NCI-H2107 (cell line): Measurements from ENCODE around the gene STC2.
"Not testable (repeated sequence)": the region's sequence is repeated elsewhere in the genome, so short reads cannot be mapped to it uniquely, and the experiment has no call there.

ENCODE experiments used
- DNase-seq: peaks from one replicate; lab custom pipeline; 2025; lab: John Stamatoyannopoulos, UW

STC2 gene, protein sequence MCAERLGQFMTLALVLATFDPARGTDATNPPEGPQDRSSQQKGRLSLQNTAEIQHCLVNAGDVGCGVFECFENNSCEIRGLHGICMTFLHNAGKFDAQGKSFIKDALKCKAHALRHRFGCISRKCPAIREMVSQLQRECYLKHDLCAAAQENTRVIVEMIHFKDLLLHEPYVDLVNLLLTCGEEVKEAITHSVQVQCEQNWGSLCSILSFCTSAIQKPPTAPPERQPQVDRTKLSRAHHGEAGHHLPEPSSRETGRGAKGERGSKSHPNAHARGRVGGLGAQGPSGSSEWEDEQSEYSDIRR

DNA sequence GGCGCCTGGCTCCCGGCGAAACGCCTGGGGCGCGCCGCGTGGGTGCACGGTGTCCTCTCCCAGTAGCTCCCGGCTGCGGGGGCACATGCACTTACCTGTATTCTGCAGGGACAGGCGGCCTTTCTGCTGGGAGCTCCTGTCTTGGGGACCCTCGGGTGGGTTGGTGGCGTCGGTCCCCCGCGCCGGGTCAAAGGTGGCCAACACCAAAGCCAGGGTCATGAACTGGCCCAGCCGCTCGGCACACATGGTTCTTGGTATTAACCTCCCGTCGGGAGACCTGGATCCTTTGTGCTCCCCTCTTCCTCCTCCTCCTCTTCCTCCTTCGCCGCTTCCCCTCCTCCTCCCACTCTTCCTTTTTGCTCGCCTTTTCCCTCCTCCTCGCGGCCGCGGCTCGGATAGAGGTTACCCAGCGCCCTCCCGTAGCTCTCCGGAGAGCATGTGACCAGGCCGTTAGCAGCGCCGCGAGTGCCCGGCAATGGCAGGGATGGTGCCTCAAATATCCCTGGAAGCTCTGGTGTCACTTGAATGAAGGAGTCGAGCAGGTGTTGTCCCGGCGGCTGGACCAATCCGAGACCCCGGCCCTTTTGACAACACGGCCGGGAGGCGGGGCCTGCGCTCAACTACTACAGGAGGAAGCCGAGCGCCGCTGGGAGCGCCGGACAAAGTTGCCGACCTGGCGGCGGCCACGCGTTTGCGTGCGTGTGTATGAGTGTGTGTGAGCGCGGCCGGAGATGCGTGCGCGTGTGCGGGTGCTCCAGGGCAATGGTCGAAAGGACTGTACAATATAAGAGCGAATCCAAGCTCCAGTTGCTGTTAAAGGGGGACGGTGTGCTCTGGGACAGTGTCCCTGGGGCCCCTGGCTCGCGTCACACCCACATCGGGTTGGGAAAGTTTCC lies at the start of gene STC2:
TSS of gene STC2 (minus strand) at position 467 of the 896 bp plus-strand sequence. CDS start at position 246, 221 bp downstream.
- DNase-seq, result peak; percentile 64

GRCh38 chr5:173371400-173371799 lies 43.2 kb upstream of the STC2 start:
- no peak for DNase-seq

GRCh38 chr5:173363406-173363805 lies 35.2 kb upstream of the STC2 start:
- DNase-seq, result not testable (repeated sequence)

- no peak for DNase-seq
Observed at GRCh38 chr5:173355561-173355960, 27.3 kb upstream of the STC2 start.

DNA sequence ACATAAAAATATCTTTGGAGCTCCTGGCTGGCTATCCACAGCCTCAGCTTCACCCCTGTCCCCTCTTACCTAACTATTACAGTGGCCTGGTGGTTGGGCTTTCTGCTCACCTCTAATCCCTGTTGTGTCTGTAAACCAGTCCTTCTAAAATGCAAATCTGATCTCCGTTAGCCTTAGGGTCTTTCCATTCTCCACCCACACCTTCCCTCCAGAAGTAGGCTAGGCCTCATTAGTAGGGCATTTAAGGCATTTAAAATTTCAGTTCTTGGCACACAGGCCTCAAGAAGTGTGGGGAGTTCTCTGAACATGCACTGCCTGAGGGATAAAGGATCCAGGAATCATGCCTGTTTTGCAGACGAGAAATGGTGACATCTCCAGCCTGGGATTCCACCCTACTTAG lies 26.4 kb upstream of the STC2 start:
- DNase-seq, result no peak

DNA sequence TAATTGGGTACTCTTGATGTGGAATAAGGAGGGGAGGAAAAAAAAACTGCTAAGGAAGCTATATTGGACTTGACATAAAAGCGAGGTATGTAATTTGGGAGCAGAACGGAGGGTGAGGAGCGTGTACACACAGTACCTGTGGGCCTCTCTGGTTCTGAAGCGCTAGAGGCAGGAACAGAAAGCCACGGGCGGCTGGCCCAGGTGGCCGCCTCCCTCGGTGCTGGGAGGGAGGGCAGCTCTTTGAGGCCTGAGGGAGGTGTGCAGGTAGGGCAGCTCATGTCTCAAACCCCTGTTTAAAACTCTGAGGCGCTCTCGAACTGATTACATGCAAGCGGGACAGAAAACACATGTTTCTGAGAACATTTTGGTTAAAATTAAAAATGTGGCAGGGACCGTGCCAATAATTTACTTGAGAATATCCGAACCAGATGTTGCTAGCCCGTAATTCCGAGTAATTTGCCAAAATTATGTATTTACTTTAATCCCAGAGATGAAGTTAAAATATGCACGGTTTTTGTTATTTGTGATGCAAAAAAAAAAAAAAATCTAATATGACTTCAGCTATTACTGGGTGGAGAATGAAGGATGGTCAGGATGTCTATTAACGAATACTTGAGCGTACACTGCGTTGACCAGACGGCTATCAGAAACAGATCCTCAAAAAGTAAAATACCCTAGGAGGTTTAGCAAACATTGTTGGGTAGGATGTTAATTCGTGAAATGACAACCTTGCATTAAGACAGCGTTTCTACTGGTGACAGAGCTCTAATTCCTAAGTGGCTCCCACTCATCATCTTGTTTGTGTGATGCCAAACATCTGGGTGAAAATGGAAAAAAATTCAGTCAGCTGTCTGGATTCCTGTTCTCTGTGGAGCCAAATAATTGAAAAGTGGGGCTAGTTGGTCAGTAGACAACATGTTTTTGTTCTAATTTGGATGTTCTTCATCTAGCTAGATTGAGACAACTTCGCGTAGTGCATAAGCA lies 24.4 kb upstream of the STC2 start:
- no peak for DNase-seq

GRCh38 chr5:173342813-173343755 lies 14.9 kb upstream of the STC2 start:
- no peak for DNase-seq

GRCh38 chr5:173341961-173342430 lies 13.8 kb upstream of the STC2 start:
- DNase-seq, result no peak

GRCh38 chr5:173340984-173341383 lies 12.8 kb upstream of the STC2 start:
- no peak for DNase-seq

GRCh38 chr5:173340451-173340850 lies 12.2 kb upstream of the STC2 start:
- DNase-seq, result no peak

GRCh38 chr5:173339286-173339685 lies 11.1 kb upstream of the STC2 start:
- no peak for DNase-seq

GRCh38 chr5:173338380-173339015 lies 10.3 kb upstream of the STC2 start:
- no peak for DNase-seq

DNA sequence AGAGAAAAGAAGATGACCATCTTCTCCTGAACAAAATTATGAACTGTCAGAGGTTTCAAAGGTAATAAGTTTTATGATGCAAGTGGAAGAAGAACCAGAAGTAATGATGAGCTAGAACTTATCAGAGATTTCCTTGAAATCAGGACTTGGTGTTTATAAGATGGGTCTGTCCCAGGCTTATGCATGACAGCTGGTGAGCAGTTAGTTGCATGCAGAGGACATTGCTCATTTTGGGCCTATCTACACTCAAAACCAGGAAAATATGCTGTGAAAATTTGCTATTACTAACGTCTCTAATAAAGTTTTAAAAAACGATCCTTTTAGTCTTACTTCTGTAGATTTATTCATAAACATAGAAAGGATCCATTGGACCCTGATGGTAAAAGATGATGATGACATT lies 6.6 kb upstream of the STC2 start:
- no peak for DNase-seq

DNA sequence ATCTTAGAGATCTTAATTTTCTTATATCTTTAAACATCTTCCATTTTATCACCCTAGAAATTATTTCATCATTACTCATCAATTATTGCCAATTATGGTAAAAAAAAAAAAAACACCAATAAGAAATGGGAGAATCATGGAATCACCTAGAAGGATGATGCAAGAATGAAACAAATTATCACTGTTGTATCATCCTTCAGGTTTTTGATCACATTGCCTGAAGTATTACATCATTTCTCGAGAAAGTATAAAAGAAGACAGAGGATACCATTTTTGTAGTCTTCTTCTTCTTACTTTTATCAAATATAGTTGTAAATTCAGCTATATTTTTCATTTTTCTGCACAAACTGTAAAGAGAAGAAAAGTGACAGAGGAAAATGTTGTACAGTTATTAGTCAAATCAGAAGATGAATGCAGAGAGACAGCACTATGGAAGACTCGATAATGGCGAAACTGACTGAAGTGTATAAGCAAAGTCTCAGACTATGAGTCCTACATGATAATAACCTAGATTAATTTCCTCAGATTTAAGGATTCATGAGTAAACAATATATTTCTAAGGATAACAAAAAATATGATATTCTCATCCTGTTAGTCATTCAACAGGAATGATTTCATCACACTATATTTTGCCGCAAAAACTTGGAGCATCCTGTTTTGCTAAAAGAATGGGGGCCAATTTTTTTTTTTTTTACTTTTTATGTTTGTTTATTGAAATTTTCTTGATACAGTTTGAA lies 5.9 kb upstream of the STC2 start:
- no peak for DNase-seq

DNA sequence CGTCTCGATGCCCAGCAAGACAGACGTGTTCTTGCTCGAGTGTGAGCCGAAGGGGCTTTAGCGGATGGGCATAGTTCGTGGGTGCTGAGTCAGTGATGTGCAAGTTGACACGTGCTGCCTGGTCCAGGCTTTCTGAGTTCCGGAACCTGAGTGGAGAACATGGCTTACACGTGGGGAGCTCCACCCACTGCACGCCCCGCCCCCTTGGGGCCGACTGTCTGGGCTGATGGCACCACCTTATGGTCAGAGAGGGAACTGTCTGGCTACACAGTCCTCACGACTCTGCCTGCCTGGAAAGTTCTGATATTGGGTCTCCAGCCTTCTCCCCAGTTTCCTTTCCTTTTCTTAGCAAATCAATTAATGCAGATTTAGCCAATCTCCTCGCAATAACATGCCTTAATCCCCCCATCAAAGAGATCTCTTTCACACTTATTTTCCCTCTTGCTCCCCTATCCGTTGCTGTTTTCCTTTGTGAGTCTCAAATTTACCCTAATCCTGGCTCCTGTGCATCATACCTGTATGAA lies 3.8 kb upstream of the STC2 start:
- DNase-seq, result peak; percentile 48

DNA sequence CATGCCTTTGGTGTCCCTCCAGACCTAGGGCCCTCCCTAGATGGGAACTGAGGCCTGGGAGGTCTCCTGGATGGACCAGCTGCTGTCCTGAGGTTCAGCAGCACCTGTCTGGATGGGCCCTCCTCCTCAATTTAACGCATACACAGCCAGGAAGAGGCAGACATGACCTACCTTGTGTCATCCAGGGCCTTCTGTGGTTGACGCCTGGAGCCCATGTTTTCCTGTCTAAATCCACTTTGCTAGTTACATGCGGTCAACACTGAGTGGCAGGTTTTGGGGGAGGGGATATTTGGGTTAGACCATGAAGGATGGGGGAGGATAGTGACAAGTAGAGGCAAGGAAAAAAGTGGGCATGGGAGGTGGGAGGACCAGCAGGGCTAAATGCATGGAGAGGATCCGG lies 3.1 kb upstream of the STC2 start:
- no peak for DNase-seq

GRCh38 chr5:173330338-173331206 lies 2.4 kb upstream of the STC2 start:
- DNase-seq, result no peak
